AG04450 (cell line): ENCODE results near the gene UCP2. TPM values are rescaled to one million over a fixed set of nuclear protein-coding genes. Genes with fewer than 3 reads are reported as not detected.
"Not testable (repeated sequence)": the region's sequence is repeated elsewhere in the genome, so short reads cannot be mapped to it uniquely, and the experiment has no call there.

Experiments used
- CTCF ChIA-PET: fragments of 300-600, 350-600 bp; formaldehyde crosslinking; extraction: SDS; loops from one replicate; lab custom pipeline; 2022; ENCODE audit warnings: antibody characterized with exemption, inconsistent platforms; lab: Charles Lee
- POLR2A ChIA-PET: fragments of 350-600 bp; formaldehyde crosslinking; extraction: SDS; loops from one replicate; lab custom pipeline; 2021; ENCODE audit warnings: antibody characterized with exemption, inconsistent platforms; lab: Yijun Ruan, JAX
- DNase-seq: peaks from one replicate; pipeline ENCODE4 v3.0.0-alpha.2; 2011; ENCODE audit warnings: low read depth, low spot score
- H3K27ac ChIP-seq: one replicate; pipeline ENCODE4 v1.5.1; 2012; ENCODE audit warnings: low read depth, low read length, control low read depth
- H3K27me3 ChIP-seq: one replicate; pipeline ENCODE4 v1.6.0; 2012; ENCODE audit warnings: low read length; ENCODE audit not compliant: control insufficient read depth, insufficient read depth
- H3K4me3 ChIP-seq: 2 replicates; pipeline ENCODE4 v1.5.1; 2011; ENCODE audit warnings: mild to moderate bottlenecking, low read depth, low read length, control low read depth
- H3K9me3 ChIP-seq: 2 replicates; pipeline ENCODE4 v1.5.1; 2012; ENCODE audit warnings: low read length; ENCODE audit not compliant: control insufficient read depth, insufficient read depth
- polyA plus RNA-seq: library from polyadenylated mRNA; depleted of rRNA; stranded (reverse); fragments of >200 nt; gene quantifications from 2 replicates; pipeline ENCODE4 v1.2.3, GENCODE V29; 2011
- TF ChIP-seq, protein P1 (sequence below): IDR thresholded peaks from 2 replicates; pipeline ENCODE4 v1.5.1; 2011; ENCODE audit warnings: low read depth, low read length, control low read depth, inconsistent platforms

Gene UCP2
- polyA plus RNA-seq, 1 experiment, result 4.7 TPM

GRCh38 chr11:73991471-73992006 lies 8.9 kb upstream of the UCP2 start:
- ChIA-PET POLR2A (no interaction called here), CTCF (no interaction called here)
- no peaks in the 10 kb centered on the region for H3K9me3 ChIP-seq
- H3K27ac ChIP-seq, result no peak overlapping the region
- TF ChIP-seq, protein P1, sequence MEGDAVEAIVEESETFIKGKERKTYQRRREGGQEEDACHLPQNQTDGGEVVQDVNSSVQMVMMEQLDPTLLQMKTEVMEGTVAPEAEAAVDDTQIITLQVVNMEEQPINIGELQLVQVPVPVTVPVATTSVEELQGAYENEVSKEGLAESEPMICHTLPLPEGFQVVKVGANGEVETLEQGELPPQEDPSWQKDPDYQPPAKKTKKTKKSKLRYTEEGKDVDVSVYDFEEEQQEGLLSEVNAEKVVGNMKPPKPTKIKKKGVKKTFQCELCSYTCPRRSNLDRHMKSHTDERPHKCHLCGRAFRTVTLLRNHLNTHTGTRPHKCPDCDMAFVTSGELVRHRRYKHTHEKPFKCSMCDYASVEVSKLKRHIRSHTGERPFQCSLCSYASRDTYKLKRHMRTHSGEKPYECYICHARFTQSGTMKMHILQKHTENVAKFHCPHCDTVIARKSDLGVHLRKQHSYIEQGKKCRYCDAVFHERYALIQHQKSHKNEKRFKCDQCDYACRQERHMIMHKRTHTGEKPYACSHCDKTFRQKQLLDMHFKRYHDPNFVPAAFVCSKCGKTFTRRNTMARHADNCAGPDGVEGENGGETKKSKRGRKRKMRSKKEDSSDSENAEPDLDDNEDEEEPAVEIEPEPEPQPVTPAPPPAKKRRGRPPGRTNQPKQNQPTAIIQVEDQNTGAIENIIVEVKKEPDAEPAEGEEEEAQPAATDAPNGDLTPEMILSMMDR, result no peak
- no peak overlapping the region for H3K4me3 ChIP-seq
- DNase-seq, result no peak
- H3K27me3 ChIP-seq, result peaks cover 5% of the 10 kb centered on the region

- DNase-seq, result no peak
- no peaks in the 10 kb centered on the region for H3K9me3 ChIP-seq
- POLR2A ChIA-PET, result no interaction called here
- H3K27me3 ChIP-seq, result peaks cover 5% of the 10 kb centered on the region
- TF ChIP-seq, protein P1, result no peak
- H3K4me3 ChIP-seq, result no peak overlapping the region
- CTCF ChIA-PET, result interaction anchor here (0.6 kb wide), 1 partner anchor 559 kb away, joined by 3 read pairs; no protein-coding TSS in a partner anchor
- H3K27ac ChIP-seq, result no peak overlapping the region
Measured at GRCh38 chr11:73990730-73991129, 8.1 kb upstream of the UCP2 start.

DNA sequence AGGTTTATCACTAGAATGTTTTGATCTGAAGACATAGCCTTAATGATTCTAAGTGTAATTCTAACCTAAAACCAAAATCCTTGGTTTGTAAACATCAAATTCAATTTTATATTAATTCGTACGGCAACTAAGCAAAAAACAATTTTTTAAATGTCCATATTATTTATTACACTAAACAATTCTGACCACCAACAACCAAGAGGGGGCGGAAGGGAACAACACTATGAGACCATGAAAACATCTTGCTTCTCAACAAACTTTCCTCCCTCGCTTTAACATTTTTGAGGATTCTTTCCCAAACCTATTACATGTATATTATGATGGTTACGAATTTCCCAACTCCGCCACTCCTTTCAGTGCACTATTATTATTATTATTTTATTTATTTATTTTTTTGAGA lies 6.5 kb upstream of the UCP2 start:
- peaks cover 5% of the 10 kb centered on the region for H3K27me3 ChIP-seq
- H3K27ac ChIP-seq, result no peak overlapping the region
- TF ChIP-seq, protein P1, result no peak
- POLR2A ChIA-PET, result no interaction called here
- no peak overlapping the region for H3K4me3 ChIP-seq
- CTCF ChIA-PET, result no interaction called here
- DNase-seq, result no peak
- no peaks in the 10 kb centered on the region for H3K9me3 ChIP-seq

DNA sequence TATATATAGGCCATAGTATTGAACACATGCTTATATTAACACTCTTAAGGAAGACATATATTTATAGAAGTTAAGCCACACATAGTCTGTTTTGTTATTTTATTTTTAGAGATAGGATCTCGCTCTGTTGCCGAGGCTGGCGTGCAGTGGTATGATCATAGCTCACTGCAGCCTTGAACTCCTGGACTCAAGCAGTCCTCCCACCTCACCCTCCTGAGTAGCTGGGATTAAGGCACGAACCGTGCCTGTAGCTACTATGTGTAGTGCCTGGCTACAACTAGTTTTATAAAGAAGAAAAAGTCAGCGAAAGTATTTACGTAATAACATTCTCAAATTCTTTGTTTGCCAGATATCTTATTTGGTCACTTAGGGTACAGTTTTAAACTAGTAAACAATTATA lies 5.6 kb upstream of the UCP2 start:
- Histone ChIP-seq H3K9me3 (no peaks in the 10 kb centered on the region), H3K27ac (no peak overlapping the region), H3K27me3 (peaks cover 5% of the 10 kb centered on the region), H3K4me3 (no peak overlapping the region)
- POLR2A ChIA-PET, result no interaction called here
- no peak for DNase-seq
- TF ChIP-seq, protein P1, result no peak
- CTCF ChIA-PET, result no interaction called here

DNA sequence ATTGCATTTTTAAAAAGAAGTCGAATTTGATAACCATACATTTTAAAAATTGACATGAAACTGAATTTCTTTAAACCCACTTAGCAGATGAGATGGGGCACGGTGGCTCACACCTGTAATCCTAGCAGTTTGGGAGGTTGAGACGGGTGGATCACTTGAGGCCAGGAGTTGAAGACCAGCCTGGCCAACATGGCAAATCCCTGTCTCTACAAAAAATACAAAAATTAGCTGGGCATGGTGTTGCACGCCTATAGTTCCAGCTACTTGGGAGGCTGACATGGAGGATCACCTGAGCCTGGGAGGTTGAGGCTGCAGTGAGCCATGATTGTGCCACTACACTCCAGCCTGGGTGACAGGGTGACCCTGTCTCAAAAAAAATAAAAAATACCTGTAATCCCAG lies 3.0 kb upstream of the UCP2 start:
- POLR2A ChIA-PET, H3K27me3 ChIP-seq, H3K9me3 ChIP-seq, DNase-seq, H3K4me3 ChIP-seq, H3K27ac ChIP-seq: not testable (repeated sequence)
- CTCF ChIA-PET, result interaction anchor here (1.2 kb wide), 1 partner anchor 22 kb away, joined by 3 read pairs; no protein-coding TSS in a partner anchor
